NT2/D1 (cell line): Measurements from ENCODE around the gene TBC1D9.

Source experiments
- DNase-seq: peaks from one replicate; pipeline ENCODE4 v3.0.0-alpha.2; 2011; ENCODE audit warnings: low read depth, low spot score
- H3K27me3 ChIP-seq: 2 replicates; pipeline ENCODE4 v1.6.0; 2011; ENCODE audit warnings: mild to moderate bottlenecking; ENCODE audit not compliant: insufficient read length, insufficient read depth
- H3K36me3 ChIP-seq: 2 replicates; pipeline ENCODE4 v1.6.1; 2011; ENCODE audit warnings: mild to moderate bottlenecking, low read length, mixed read lengths; ENCODE audit not compliant: insufficient read depth, insufficient read length
- H3K4me1 ChIP-seq: 2 replicates; pipeline ENCODE4 v1.5.1; 2011; ENCODE audit not compliant: insufficient read depth, insufficient read length
- H3K4me3 ChIP-seq: 2 replicates; pipeline ENCODE4 v1.5.1; 2011; ENCODE audit warnings: low read depth; ENCODE audit not compliant: insufficient read length
- H3K9ac ChIP-seq: 2 replicates; pipeline ENCODE4 v1.6.0; 2011; ENCODE audit warnings: low read depth; ENCODE audit not compliant: insufficient read length
- H3K9me3 ChIP-seq: 2 replicates; pipeline ENCODE4 v1.5.1; 2011; ENCODE audit warnings: mild to moderate bottlenecking, low read length; ENCODE audit not compliant: insufficient read depth
- SUZ12 ChIP-seq: IDR thresholded peaks from 2 replicates; pipeline ENCODE4 v1.6.1; 2011; ENCODE audit not compliant: insufficient read length, insufficient read depth; ENCODE audit errors: extremely low read depth
- YY1 ChIP-seq: IDR thresholded peaks from 2 replicates; pipeline ENCODE4 v1.6.1; 2011; ENCODE audit not compliant: insufficient read length, insufficient read depth
- ZNF274 ChIP-seq: IDR thresholded peaks from 2 replicates; pipeline ENCODE4 v1.6.1; 2011; ENCODE audit warnings: mild to moderate bottlenecking, low read depth, low read length

TBC1D9 gene

GRCh38 chr4:140654495-140654814, 101.7 kb downstream of the TBC1D9 start:
- no peak for TF ChIP-seq ZNF274
- TF ChIP-seq YY1, result no peak
- no peak for TF ChIP-seq SUZ12
- Histone ChIP-seq H3K9ac (no peak overlapping the region), H3K4me3 (no peak overlapping the region), H3K27me3 (no peaks in the 10 kb centered on the region), H3K36me3 (peaks cover 6% of the 10 kb centered on the region), H3K4me1 (no peaks in the 10 kb centered on the region), H3K9me3 (no peaks in the 10 kb centered on the region)
- DNase-seq, result no peak

GRCh38 chr4:140653718-140654494, 102.3 kb downstream of the TBC1D9 start:
- Histone ChIP-seq H3K9ac (no peak overlapping the region), H3K9me3 (no peaks in the 10 kb centered on the region), H3K27me3 (no peaks in the 10 kb centered on the region), H3K4me3 (no peak overlapping the region), H3K4me1 (no peaks in the 10 kb centered on the region), H3K36me3 (peaks cover 6% of the 10 kb centered on the region)
- no peak for DNase-seq
- TF ChIP-seq YY1 (no peak), SUZ12 (no peak), ZNF274 (no peak)

GRCh38 chr4:140652601-140653000, 103.6 kb downstream of the TBC1D9 start:
- no peak overlapping the region for H3K4me3 ChIP-seq
- H3K36me3 ChIP-seq, result peaks cover 6% of the 10 kb centered on the region
- no peak for DNase-seq
- no peaks in the 10 kb centered on the region for H3K9me3 ChIP-seq
- H3K9ac ChIP-seq, result no peak overlapping the region
- TF ChIP-seq ZNF274 (no peak), SUZ12 (no peak)
- H3K27me3 ChIP-seq, result no peaks in the 10 kb centered on the region
- no peaks in the 10 kb centered on the region for H3K4me1 ChIP-seq

GRCh38 chr4:140648716-140649308, 107.4 kb downstream of the TBC1D9 start:
- no peak overlapping the region for H3K4me3 ChIP-seq
- DNase-seq, result no peak
- H3K4me1 ChIP-seq, result no peaks in the 10 kb centered on the region
- no peaks in the 10 kb centered on the region for H3K36me3 ChIP-seq
- no peak overlapping the region for H3K9ac ChIP-seq
- no peaks in the 10 kb centered on the region for H3K9me3 ChIP-seq
- TF ChIP-seq ZNF274 (no peak), SUZ12 (no peak), YY1 (no peak)
- no peaks in the 10 kb centered on the region for H3K27me3 ChIP-seq

GRCh38 chr4:140645614-140646412, 110.4 kb downstream of the TBC1D9 start:
- DNase-seq, result no peak
- Histone ChIP-seq H3K9ac (no peak overlapping the region), H3K4me3 (no peak overlapping the region)

GRCh38 chr4:140645196-140645595, 111.0 kb downstream of the TBC1D9 start:
- no peaks in the 10 kb centered on the region for H3K9me3 ChIP-seq
- no peak overlapping the region for H3K4me3 ChIP-seq
- TF ChIP-seq ZNF274, result no peak
- TF ChIP-seq SUZ12, result no peak
- TF ChIP-seq YY1, result no peak
- H3K36me3 ChIP-seq, result no peaks in the 10 kb centered on the region
- no peaks in the 10 kb centered on the region for H3K4me1 ChIP-seq
- no peak overlapping the region for H3K9ac ChIP-seq
- no peaks in the 10 kb centered on the region for H3K27me3 ChIP-seq
- no peak for DNase-seq

More at GRCh38 chr4:140645614-140646412, 110.4 kb downstream of the TBC1D9 start:
- Histone ChIP-seq H3K27me3 (no peaks in the 10 kb centered on the region), H3K36me3 (no peaks in the 10 kb centered on the region), H3K9me3 (no peaks in the 10 kb centered on the region), H3K4me1 (no peaks in the 10 kb centered on the region)
- no peak for TF ChIP-seq ZNF274
- no peak for TF ChIP-seq SUZ12
- TF ChIP-seq YY1, result no peak
